Keratinocyte (primary cell): ENCODE data around the gene B3GLCT. TPM values are rescaled to one million over a fixed set of nuclear protein-coding genes. Genes with fewer than 3 reads are reported as not detected.

Experiments
- DNase-seq: peaks from one replicate; pipeline ENCODE4 v3.0.0-alpha.2; 2011; ENCODE audit warnings: low read depth, missing footprints, low spot score
- FAIRE-seq: peaks from 2 replicates; lab custom pipeline; 2011; peaks lifted over from hg19 to GRCh38; lab: Jason Lieb, UNC
- H2AFZ ChIP-seq: 2 replicates; pipeline ENCODE4 v1.6.0; 2012; ENCODE audit warnings: low read length, control low read depth, inconsistent platforms; ENCODE audit not compliant: control insufficient read depth
- H3K27ac ChIP-seq: 2 replicates; pipeline ENCODE4 v1.5.1; 2011; ENCODE audit warnings: low read length; ENCODE audit not compliant: control insufficient read depth, insufficient read depth
- H3K27me3 ChIP-seq: 3 replicates; pipeline ENCODE4 v1.6.0; 2011; ENCODE audit warnings: low read length; ENCODE audit not compliant: control insufficient read depth, insufficient read depth; ENCODE audit errors: extremely low read depth
- H3K36me3 ChIP-seq, 2 experiments: 2 replicates in 1 of 2; 3 replicates in 1 of 2; pipeline ENCODE4 v1.5.1; 2011; ENCODE audit warnings: low read length in 2 of 2, mild to moderate bottlenecking in 1 of 2; ENCODE audit not compliant: control insufficient read depth in 2 of 2, insufficient read depth in 2 of 2; ENCODE audit errors: extremely low read depth in 1 of 2
- H3K4me1 ChIP-seq: 3 replicates; pipeline ENCODE4 v1.5.1; 2011; ENCODE audit warnings: low read length; ENCODE audit not compliant: control insufficient read depth, insufficient read depth; ENCODE audit errors: extremely low read depth
- H3K4me2 ChIP-seq: 3 replicates; pipeline ENCODE4 v1.6.0; 2011; ENCODE audit warnings: low read depth, low read length; ENCODE audit not compliant: control insufficient read depth, insufficient read depth; ENCODE audit errors: extremely low read depth
- H3K4me3 ChIP-seq, 3 experiments: fragments of 200-600 bp in 1 of 3; sonication (generic) in 1 of 3; 2 replicates in 2 of 3; 3 replicates in 1 of 3; pipeline ENCODE4 v1.5.1; 2011 to 2016; ENCODE audit warnings: low read length in 3 of 3, mild to moderate bottlenecking in 3 of 3, control low read depth in 2 of 3, inconsistent platforms in 1 of 3, low read depth in 1 of 3, mixed read lengths in 1 of 3, mixed run types in 1 of 3, moderate library complexity in 1 of 3; ENCODE audit not compliant: control insufficient read depth in 2 of 3, insufficient read depth in 2 of 3; ENCODE audit errors: extremely low read depth in 1 of 3
- H3K79me2 ChIP-seq: 2 replicates; pipeline ENCODE4 v1.6.0; 2012; ENCODE audit warnings: low read length; ENCODE audit not compliant: control insufficient read depth, insufficient read depth
- H3K9ac ChIP-seq: 3 replicates; pipeline ENCODE4 v1.6.0; 2011; ENCODE audit warnings: low read length; ENCODE audit not compliant: control insufficient read depth, insufficient read depth; ENCODE audit errors: extremely low read depth
- H3K9me1 ChIP-seq: 3 replicates; pipeline ENCODE4 v1.6.0; 2011; ENCODE audit warnings: low read length; ENCODE audit not compliant: control insufficient read depth, insufficient read depth; ENCODE audit errors: extremely low read depth
- H3K9me3 ChIP-seq: 2 replicates; pipeline ENCODE4 v1.5.1; 2012; ENCODE audit warnings: low read depth, low read length; ENCODE audit not compliant: control insufficient read depth
- H4K20me1 ChIP-seq: 3 replicates; pipeline ENCODE4 v1.6.0; 2011; ENCODE audit warnings: low read length; ENCODE audit not compliant: control insufficient read depth, insufficient read depth; ENCODE audit errors: extremely low read depth
- CTCF ChIP-seq, 3 experiments: IDR thresholded peaks in 1 of 3; conservative IDR thresholded peaks in 1 of 3; optimal IDR thresholded peaks in 1 of 3; 2 replicates in 2 of 3; 3 replicates in 1 of 3; pipeline versions ENCODE3 to v1.5.1; 2011; ENCODE audit warnings: low read length in 3 of 3, mild to moderate bottlenecking in 3 of 3, moderate library complexity in 2 of 3, control low read depth in 1 of 3, inconsistent platforms in 1 of 3; ENCODE audit not compliant: insufficient read depth in 2 of 3; ENCODE audit errors: extremely low read depth in 1 of 3
- EZH2 ChIP-seq: IDR thresholded peaks from one replicate; pipeline ENCODE4 v1.6.1; 2012; ENCODE audit warnings: inconsistent platforms, mild to moderate bottlenecking, low read length, moderate library complexity
- dilution Hi-C: fragments of 300-500 bp; cut with MboI; formaldehyde crosslinking; loops from one replicate; pipeline ENCODE4 v1.7.0; 2020; ENCODE audit warnings: low sequenced_read_pairs; ENCODE audit not compliant: extremely low pct_ligation_motif_present
- polyA plus RNA-seq, 5 experiments: library from polyadenylated mRNA; depleted of rRNA in 3 of 5; stranded (reverse) in 3 of 5; stranded (forward) in 1 of 5; unstranded in 1 of 5; fragments of >200 nt; gene quantifications; 1 replicate in 1 of 5; 2 replicates in 3 of 5; 3 replicates in 1 of 5; pipeline versions ENCODE4 v1.2.1 to v1.2.3, GENCODE V29; 2011 to 2012; ENCODE audit warnings: missing spikeins in 2 of 5, low read depth in 1 of 5, low replicate concordance in 1 of 5

B3GLCT gene
- polyA plus RNA-seq, 1 donor (not counting 4 experiments of a cell fraction or from before 2014, with no cell fraction given) = 4.4 TPM

DNA sequence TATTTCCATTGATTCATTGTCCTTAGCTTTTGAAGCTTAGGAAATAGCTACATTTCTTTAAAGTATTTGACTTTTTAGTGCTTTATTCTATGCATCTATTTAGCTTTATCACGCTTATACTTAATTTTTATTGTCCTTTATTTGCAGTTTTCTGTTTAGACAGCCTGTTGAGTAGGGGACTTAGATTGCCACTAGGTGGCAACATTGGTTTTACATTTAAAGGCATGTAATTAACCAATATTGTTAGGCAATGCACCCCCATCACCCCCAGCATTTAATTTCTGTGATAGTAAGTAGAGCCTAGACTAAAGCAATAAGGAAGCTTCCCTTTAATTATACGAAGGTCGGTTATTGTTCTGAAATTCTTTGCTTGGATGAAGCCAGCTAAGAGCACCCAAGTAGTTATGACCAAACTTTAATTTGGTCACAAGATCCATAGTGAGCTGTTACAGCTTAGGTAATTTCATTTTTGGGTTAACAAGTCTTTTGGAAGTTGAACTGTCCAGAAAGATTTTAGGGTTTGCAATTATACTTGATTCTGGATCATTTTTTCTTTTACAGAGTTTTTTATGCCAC, 36.5 kb downstream of the B3GLCT start:
- no peak for DNase-seq
- dilution Hi-C loops = loop anchor here (25.0 kb wide), 1 partner anchor 176 kb away; no protein-coding TSS in a partner anchor
- H3K4me2 ChIP-seq = no peak overlapping the region
- H3K4me3 ChIP-seq = no peak overlapping the region
- H3K9me1 ChIP-seq = no peaks in the 10 kb centered on the region
- no peaks in the 10 kb centered on the region for H4K20me1 ChIP-seq
- H3K9ac ChIP-seq = no peak overlapping the region
- no peak overlapping the region for H2AFZ ChIP-seq
- H3K79me2 ChIP-seq = no peaks in the 10 kb centered on the region
- H3K27me3 ChIP-seq = no peaks in the 10 kb centered on the region
- no peak overlapping the region for H3K27ac ChIP-seq
- no peak for TF ChIP-seq EZH2
- TF ChIP-seq CTCF (optimal IDR thresholded peaks at IDR 0.05 in 1 of 3, IDR thresholded peaks at IDR 0.05 in 1 of 3, conservative IDR thresholded peaks at IDR 0.05 in 1 of 3; ENCODE audit: extremely low read depth in 1 of 3, insufficient read depth in 2 of 3, low read length in 3 of 3) = peak in 2 of 3 experiments; percentile 48 to 55
- peaks cover 0 to 1% of the 10 kb centered on the region in 2 experiments for H3K36me3 ChIP-seq
- FAIRE-seq = peak; percentile 32
- H3K4me1 ChIP-seq = no peaks in the 10 kb centered on the region
- no peaks in the 10 kb centered on the region for H3K9me3 ChIP-seq

DNA sequence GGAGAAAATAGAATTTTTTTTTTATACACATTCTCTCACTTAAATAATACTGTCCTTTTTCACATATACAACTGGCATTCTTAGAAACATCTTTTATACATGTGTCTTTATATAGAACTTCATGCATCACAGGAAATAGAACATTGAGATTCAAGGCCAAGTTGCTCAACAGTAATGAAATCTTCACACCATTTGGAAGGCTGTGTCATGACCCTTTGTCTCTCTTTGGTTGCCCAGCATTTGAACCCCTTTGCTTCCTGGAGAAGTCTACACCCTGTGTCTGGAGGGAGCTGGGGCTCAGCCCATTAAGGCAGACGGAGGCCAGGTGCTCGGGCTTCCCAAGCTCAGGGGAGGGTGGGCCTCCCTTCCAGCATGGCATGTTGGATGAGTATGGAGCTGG, 41.1 kb downstream of the B3GLCT start:
- Histone ChIP-seq H2AFZ (no peak overlapping the region), H3K4me1 (no peaks in the 10 kb centered on the region), H4K20me1 (no peaks in the 10 kb centered on the region), H3K36me3 (no peaks in the 10 kb centered on the region), H3K9me1 (no peaks in the 10 kb centered on the region), H3K79me2 (no peaks in the 10 kb centered on the region), H3K27me3 (no peaks in the 10 kb centered on the region), H3K9ac (no peak overlapping the region), H3K9me3 (no peaks in the 10 kb centered on the region), H3K4me3 (no peak overlapping the region), H3K4me2 (no peak overlapping the region), H3K27ac (no peak overlapping the region)
- DNase-seq (no peak), FAIRE-seq (no peak)
- dilution Hi-C loops = loop anchor here (25.0 kb wide), 1 partner anchor 171 kb away; no protein-coding TSS in a partner anchor
- TF ChIP-seq EZH2 (no peak), CTCF (optimal IDR thresholded peaks at IDR 0.05 in 1 of 3, IDR thresholded peaks at IDR 0.05 in 1 of 3, conservative IDR thresholded peaks at IDR 0.05 in 1 of 3; ENCODE audit: extremely low read depth in 1 of 3, insufficient read depth in 2 of 3, low read length in 3 of 3) (no peak)
